ENCODE measurements around the gene NELL2.

NELL2 gene

GRCh38 chr12:44589697-44590096 is 286.4 kb downstream of the NELL2 start:
- no peak for DNase-seq

GRCh38 chr12:44588651-44589050 is 287.5 kb downstream of the NELL2 start:
- DNase-seq = no peak

GRCh38 chr12:44584625-44585024 is 291.5 kb downstream of the NELL2 start:
- no peak for DNase-seq

- DNase-seq = no peak
Observed at GRCh38 chr12:44582521-44582920, 293.6 kb downstream of the NELL2 start.

- DNase-seq = no peak
Observed at GRCh38 chr12:44581642-44582242, 294.4 kb downstream of the NELL2 start.

GRCh38 chr12:44574586-44574985 is 301.5 kb downstream of the NELL2 start:
- no peak for DNase-seq

GRCh38 chr12:44573723-44574122 is 302.4 kb downstream of the NELL2 start:
- no peak for DNase-seq

- no peak for DNase-seq
Observed at GRCh38 chr12:44571006-44571550, 305.0 kb downstream of the NELL2 start.

GRCh38 chr12:44570036-44570583 is 306.0 kb downstream of the NELL2 start:
- no peak for DNase-seq

GRCh38 chr12:44565163-44565562 is 311.0 kb downstream of the NELL2 start:
- no peak for DNase-seq

GRCh38 chr12:44563486-44563885 is 312.6 kb downstream of the NELL2 start:
- DNase-seq = no peak

- no peak for DNase-seq
Observed at GRCh38 chr12:44558340-44559100, 317.6 kb downstream of the NELL2 start.

- no peak for DNase-seq
Observed at GRCh38 chr12:44555454-44555853, 320.7 kb downstream of the NELL2 start.

GRCh38 chr12:44551631-44552030 is 324.5 kb downstream of the NELL2 start:
- no peak for DNase-seq

GRCh38 chr12:44550377-44550776 is 325.7 kb downstream of the NELL2 start:
- no peak for DNase-seq

- DNase-seq = no peak
Observed at GRCh38 chr12:44546060-44546459, 330.1 kb downstream of the NELL2 start.

GRCh38 chr12:44544018-44544417 is 332.1 kb downstream of the NELL2 start:
- no peak for DNase-seq

GRCh38 chr12:44542716-44543115 is 333.4 kb downstream of the NELL2 start:
- DNase-seq = no peak

GRCh38 chr12:44537354-44537753 is 338.8 kb downstream of the NELL2 start:
- no peak for DNase-seq

GRCh38 chr12:44532940-44533339 is 343.2 kb downstream of the NELL2 start:
- no peak for DNase-seq

GRCh38 chr12:44531320-44531971 is 344.7 kb downstream of the NELL2 start:
- no peak for DNase-seq

GRCh38 chr12:44526655-44527182 is 349.4 kb downstream of the NELL2 start:
- DNase-seq = no peak

Data from T-helper 1 cell (primary cell).